Lower lobe of right lung (tissue), 2 donors: ENCODE data around the gene SPACA6. TPM values are rescaled to one million over a fixed set of nuclear protein-coding genes. Genes with fewer than 3 reads are reported as not detected.

Source experiments
- ATAC-seq, 2 donors: fragments of 200-7000 bp; cut with Tn5 transposase; one replicate each; pipeline ENCODE4 v1.9.1; 2020 to 2022; ENCODE audit warnings: mild to moderate bottlenecking in 2 of 2, moderate library complexity in 2 of 2
- DNase-seq: peaks from one replicate; pipeline ENCODE4 v3.0.0-alpha.2; 2020
- H3K27ac ChIP-seq: fragments of 200-600 bp; one replicate; pipeline ENCODE4 v1.8.0; 2022
- H3K27me3 ChIP-seq: fragments of 200-600 bp; one replicate; pipeline ENCODE4 v1.8.0; 2022; ENCODE audit warnings: low read depth
- H3K36me3 ChIP-seq: fragments of 200-600 bp; one replicate; pipeline ENCODE4 v1.8.0; 2022; ENCODE audit warnings: mild to moderate bottlenecking
- H3K4me1 ChIP-seq: fragments of 200-600 bp; one replicate; pipeline ENCODE4 v1.8.0; 2022
- H3K4me3 ChIP-seq: fragments of 200-600 bp; one replicate; pipeline ENCODE4 v1.8.0; 2022; ENCODE audit warnings: mild to moderate bottlenecking
- H3K9me3 ChIP-seq: fragments of 200-600 bp; one replicate; pipeline ENCODE4 v1.8.0; 2022
- CTCF ChIP-seq: fragments of 200-600 bp; IDR thresholded peaks from one replicate; pipeline ENCODE4 v1.8.0; 2022; ENCODE audit warnings: antibody characterized with exemption, mild to moderate bottlenecking
- intact Hi-C: fragments of 100-400 bp; cut with DNase I; formaldehyde crosslinking; loops from one replicate; pipeline ENCODE4 v1.11.0; 2022
- total RNA-seq: library from RNA; stranded (reverse); fragmentation: NEBNext Ultra II Directional; extraction: Animal tissue kit (Norgen Biotek cat#: 25700); gene quantifications from one replicate; pipeline ENCODE4 v1.2.1, GENCODE V29; 2021
- donor health status: DM: no; HTN: yes; CAD: no; lungs with severe emphysema.

Gene SPACA6
- total RNA-seq, 1 donor from 2014 or later, result 19.8 TPM

GRCh38 chr19:51697169-51697776 lies 4.1 kb downstream of the SPACA6 start:
- Histone ChIP-seq H3K27me3 (no peaks in the 10 kb centered on the region), H3K27ac (no peak overlapping the region), H3K4me3 (no peak overlapping the region), H3K36me3 (peaks cover 63% of the 10 kb centered on the region), H3K4me1 (peaks cover 13% of the 10 kb centered on the region), H3K9me3 (no peaks in the 10 kb centered on the region)
- ATAC-seq (no peak), DNase-seq (no peak)
- TF ChIP-seq CTCF, result no peak
- intact Hi-C loops, result no loop called here

- H3K4me3 ChIP-seq, result no peak overlapping the region
- H3K9me3 ChIP-seq, result no peaks in the 10 kb centered on the region
- no peak overlapping the region for H3K27ac ChIP-seq
- intact Hi-C loops, result no loop called here
- ATAC-seq (no peak), DNase-seq (no peak)
- TF ChIP-seq CTCF, result no peak
- H3K4me1 ChIP-seq, result peaks cover 17% of the 10 kb centered on the region
- peaks cover 56% of the 10 kb centered on the region for H3K36me3 ChIP-seq
- no peaks in the 10 kb centered on the region for H3K27me3 ChIP-seq
These were observed 5.2 kb downstream of the SPACA6 start for GRCh38 chr19:51698296-51698695.

- intact Hi-C loops, result no loop called here
- no peak overlapping the region for H3K4me3 ChIP-seq
- DNase-seq, result no peak
- no peak overlapping the region for H3K27ac ChIP-seq
- ATAC-seq, result no peak
- no peak for TF ChIP-seq CTCF
- no peaks in the 10 kb centered on the region for H3K27me3 ChIP-seq
- H3K36me3 ChIP-seq, result peaks cover 51% of the 10 kb centered on the region
- peaks cover 21% of the 10 kb centered on the region for H3K4me1 ChIP-seq
- no peaks in the 10 kb centered on the region for H3K9me3 ChIP-seq
These were observed 6.0 kb downstream of the SPACA6 start for GRCh38 chr19:51699170-51699569.

- H3K36me3 ChIP-seq, result peaks cover 46% of the 10 kb centered on the region
- no peaks in the 10 kb centered on the region for H3K9me3 ChIP-seq
- no peak for DNase-seq
- H3K27me3 ChIP-seq, result no peaks in the 10 kb centered on the region
- H3K4me1 ChIP-seq, result peaks cover 29% of the 10 kb centered on the region
- H3K4me3 ChIP-seq, result no peak overlapping the region
- H3K27ac ChIP-seq, result peak overlapping the region; percentile 95
- intact Hi-C loops, result no loop called here
- no peak for TF ChIP-seq CTCF
- ATAC-seq, result no peak
These were observed 8.5 kb downstream of the SPACA6 start for GRCh38 chr19:51701468-51702100.

- peaks cover 29% of the 10 kb centered on the region for H3K4me1 ChIP-seq
- peak; percentile 89 for DNase-seq
- peaks cover 46% of the 10 kb centered on the region for H3K36me3 ChIP-seq
- TF ChIP-seq CTCF, result no peak
- H3K4me3 ChIP-seq, result peak overlapping the region; percentile 82
- H3K9me3 ChIP-seq, result no peaks in the 10 kb centered on the region
- H3K27ac ChIP-seq, result peak overlapping the region; percentile 95
- no peaks in the 10 kb centered on the region for H3K27me3 ChIP-seq
- peak; percentile 62 to 75 for ATAC-seq
- intact Hi-C loops, result no loop called here
These were observed 9.1 kb downstream of the SPACA6 start for GRCh38 chr19:51702103-51702824.
